Effector memory CD4-positive, alpha-beta T cell (primary cell): ENCODE measurements around the gene SUN2.

Experiments
- DNase-seq, 3 donors: peaks; one replicate each; pipeline ENCODE4 v3.0.0-alpha.2; 2020
- H3K27ac ChIP-seq: 2 replicates; pipeline ENCODE4 v1.7.0; 2013; ENCODE audit warnings: mild to moderate bottlenecking, low read length, moderate library complexity; ENCODE audit not compliant: insufficient read depth, poor library complexity, severe bottlenecking
- H3K27me3 ChIP-seq: replicated peaks from 2 replicates; pipeline ENCODE4 v1.7.0; 2013; ENCODE audit warnings: mild to moderate bottlenecking, low read length; ENCODE audit not compliant: insufficient read depth, control insufficient read depth, poor library complexity, severe bottlenecking
- H3K36me3 ChIP-seq: 2 replicates; pipeline ENCODE4 v1.7.0; 2013; ENCODE audit warnings: mild to moderate bottlenecking, low read length, moderate library complexity; ENCODE audit not compliant: control insufficient read depth, insufficient read depth
- H3K4me1 ChIP-seq: 2 replicates; pipeline ENCODE4 v1.7.0; 2013; ENCODE audit warnings: low read length, mild to moderate bottlenecking; ENCODE audit not compliant: control insufficient read depth, insufficient read depth, poor library complexity, severe bottlenecking
- H3K4me3 ChIP-seq: 2 replicates; pipeline ENCODE4 v1.7.0; 2013; ENCODE audit warnings: low read length, low read depth, mild to moderate bottlenecking; ENCODE audit not compliant: insufficient read depth, poor library complexity, severe bottlenecking
- H3K9me3 ChIP-seq: 2 replicates; pipeline ENCODE4 v1.7.0; 2013; ENCODE audit warnings: mild to moderate bottlenecking, low read length, moderate library complexity; ENCODE audit not compliant: control insufficient read depth

Gene SUN2

GRCh38 chr22:38718414-38718813, 37.4 kb downstream of the SUN2 start:
- Histone ChIP-seq H3K4me3 (no peak overlapping the region), H3K27ac (no peak overlapping the region), H3K36me3 (peaks cover 51% of the 10 kb centered on the region), H3K4me1 (no peaks in the 10 kb centered on the region), H3K9me3 (no peaks in the 10 kb centered on the region), H3K27me3 (no peaks in the 10 kb centered on the region)
- no peak for DNase-seq

DNA sequence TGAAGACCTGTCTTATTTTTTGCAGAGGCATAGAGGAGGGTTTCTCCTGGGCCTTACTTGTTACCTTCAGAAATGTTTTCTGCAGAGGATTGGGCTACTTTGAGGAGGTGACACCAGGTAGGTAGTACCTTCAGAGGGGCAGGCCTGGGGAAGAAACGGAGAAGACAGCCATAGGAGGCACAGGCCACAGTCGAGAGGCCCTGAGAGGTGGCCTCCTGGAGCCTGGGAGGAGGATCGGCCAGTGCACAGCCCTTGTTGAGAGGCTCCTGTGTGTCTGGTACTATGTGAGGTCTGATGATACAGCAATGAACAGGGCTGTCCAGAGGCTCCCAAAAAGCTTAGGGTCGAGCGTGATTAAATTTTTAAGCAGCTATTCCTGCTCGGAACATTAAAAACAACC, 38.6 kb downstream of the SUN2 start:
- Histone ChIP-seq H3K4me1 (no peaks in the 10 kb centered on the region), H3K9me3 (no peaks in the 10 kb centered on the region), H3K27ac (no peak overlapping the region), H3K27me3 (no peaks in the 10 kb centered on the region), H3K4me3 (no peak overlapping the region), H3K36me3 (peaks cover 39% of the 10 kb centered on the region)
- no peak for DNase-seq

DNA sequence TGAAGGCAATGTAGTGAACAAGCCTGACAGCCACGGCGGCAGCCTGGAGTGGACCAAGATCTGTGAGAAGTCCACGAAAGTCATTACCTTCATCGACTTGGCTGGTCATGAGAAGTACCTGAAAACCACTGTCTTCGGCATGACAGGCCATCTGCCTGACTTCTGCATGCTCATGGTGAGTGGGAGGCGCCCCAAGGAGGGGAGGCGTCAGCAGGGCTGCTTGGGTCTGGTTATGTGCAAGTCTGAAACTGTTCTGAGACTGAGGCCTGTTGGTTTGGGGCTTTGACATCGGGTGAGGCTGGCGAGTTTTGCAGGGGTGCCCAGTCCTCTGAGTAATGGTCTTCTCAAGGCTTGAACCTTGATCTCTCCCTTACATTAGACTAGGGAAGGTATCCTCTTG, 39.0 kb downstream of the SUN2 start:
- no peaks in the 10 kb centered on the region for H3K9me3 ChIP-seq
- H3K27me3 ChIP-seq: no peaks in the 10 kb centered on the region
- H3K4me3 ChIP-seq: no peak overlapping the region
- H3K27ac ChIP-seq: no peak overlapping the region
- DNase-seq: no peak
- H3K4me1 ChIP-seq: no peaks in the 10 kb centered on the region
- peaks cover 38% of the 10 kb centered on the region for H3K36me3 ChIP-seq

DNA sequence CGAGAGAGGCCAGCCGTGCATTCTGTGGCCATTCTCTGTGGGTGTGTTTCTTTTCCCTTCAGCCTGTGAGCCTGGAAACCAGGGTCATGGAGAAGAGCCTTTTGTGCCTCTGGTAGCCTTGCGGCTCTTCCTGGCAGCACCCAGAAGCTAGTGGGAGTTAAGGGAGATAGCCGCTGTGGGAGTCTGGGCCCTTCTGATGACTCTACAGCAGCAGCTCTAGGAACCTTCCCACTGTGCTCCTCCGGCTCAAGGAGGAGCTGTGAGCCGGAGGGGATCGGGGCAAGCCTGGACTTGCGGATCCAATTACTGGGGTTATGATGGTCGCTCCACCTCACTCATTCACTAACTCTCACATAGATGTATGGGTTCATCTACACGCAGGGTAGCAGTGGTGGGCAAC, 39.5 kb downstream of the SUN2 start:
- no peak overlapping the region for H3K4me3 ChIP-seq
- no peaks in the 10 kb centered on the region for H3K9me3 ChIP-seq
- no peaks in the 10 kb centered on the region for H3K27me3 ChIP-seq
- H3K4me1 ChIP-seq: no peaks in the 10 kb centered on the region
- no peak overlapping the region for H3K27ac ChIP-seq
- DNase-seq: no peak
- peaks cover 36% of the 10 kb centered on the region for H3K36me3 ChIP-seq

GRCh38 chr22:38715852-38716251, 39.9 kb downstream of the SUN2 start:
- H3K9me3 ChIP-seq: no peaks in the 10 kb centered on the region
- no peaks in the 10 kb centered on the region for H3K27me3 ChIP-seq
- no peaks in the 10 kb centered on the region for H3K4me1 ChIP-seq
- peaks cover 35% of the 10 kb centered on the region for H3K36me3 ChIP-seq
- no peak for DNase-seq
- no peak overlapping the region for H3K27ac ChIP-seq
- H3K4me3 ChIP-seq: no peak overlapping the region

- Histone ChIP-seq H3K36me3 (peaks cover 35% of the 10 kb centered on the region), H3K9me3 (no peaks in the 10 kb centered on the region)
Observed at GRCh38 chr22:38715176-38715764, 40.5 kb downstream of the SUN2 start.

DNA sequence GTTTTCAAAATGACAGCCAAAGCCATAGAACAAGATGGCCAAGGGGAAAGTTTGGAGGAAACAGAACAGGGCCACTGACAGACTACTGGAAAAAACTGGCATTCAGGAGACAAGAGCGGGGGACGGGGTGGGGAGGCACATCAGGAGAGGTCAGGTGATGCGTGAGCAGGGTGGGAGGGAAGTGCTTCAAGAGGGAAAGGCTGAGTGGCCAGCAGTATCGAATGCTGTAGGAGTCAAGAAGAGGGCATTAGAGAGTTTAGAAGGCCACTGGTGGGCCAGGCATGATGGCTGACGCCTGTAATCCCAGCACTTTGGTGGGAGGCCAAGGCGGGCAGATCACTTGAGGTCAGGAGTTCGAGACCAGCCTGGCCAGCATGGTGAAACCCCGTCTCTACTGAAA, 41.9 kb downstream of the SUN2 start:
- H3K27ac ChIP-seq: no peak overlapping the region
- no peak overlapping the region for H3K4me3 ChIP-seq
- peaks cover 35% of the 10 kb centered on the region for H3K36me3 ChIP-seq
- DNase-seq: no peak
- no peaks in the 10 kb centered on the region for H3K9me3 ChIP-seq
- no peaks in the 10 kb centered on the region for H3K4me1 ChIP-seq
- H3K27me3 ChIP-seq: no peaks in the 10 kb centered on the region

More at GRCh38 chr22:38715176-38715764, 40.5 kb downstream of the SUN2 start:
- Histone ChIP-seq H3K27me3 (no peaks in the 10 kb centered on the region), H3K4me3 (no peak overlapping the region), H3K27ac (no peak overlapping the region), H3K4me1 (no peaks in the 10 kb centered on the region)
- no peak for DNase-seq

- H3K9me3 ChIP-seq: no peaks in the 10 kb centered on the region
- no peaks in the 10 kb centered on the region for H3K27me3 ChIP-seq
- no peak overlapping the region for H3K4me3 ChIP-seq
- H3K4me1 ChIP-seq: peaks cover 6% of the 10 kb centered on the region
- H3K36me3 ChIP-seq: peaks cover 26% of the 10 kb centered on the region
- H3K27ac ChIP-seq: no peak overlapping the region
- no peak for DNase-seq
Observed at GRCh38 chr22:38712486-38713207, 43.2 kb downstream of the SUN2 start.

DNA sequence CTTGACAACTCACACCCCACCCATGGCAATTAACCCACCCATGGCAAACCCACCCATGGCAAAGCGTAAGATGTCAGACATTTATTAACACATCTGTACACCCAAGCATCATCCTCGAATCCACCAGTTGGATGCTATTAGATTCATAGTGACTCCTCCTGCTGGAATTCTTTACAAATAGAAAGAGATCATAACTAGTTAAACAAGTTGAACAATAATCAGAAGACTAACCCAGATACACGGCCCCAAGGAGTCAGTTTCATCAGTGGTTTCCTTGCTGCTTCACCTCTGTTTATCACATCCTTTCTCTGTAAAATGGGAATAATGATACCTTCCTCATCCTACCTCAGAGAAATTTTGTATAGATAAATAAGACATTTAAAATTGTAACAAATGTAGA, 44.9 kb downstream of the SUN2 start:
- Histone ChIP-seq H3K27me3 (no peaks in the 10 kb centered on the region), H3K4me1 (peaks cover 13% of the 10 kb centered on the region), H3K36me3 (peaks cover 8% of the 10 kb centered on the region), H3K9me3 (no peaks in the 10 kb centered on the region), H3K4me3 (no peak overlapping the region), H3K27ac (no peak overlapping the region)
- no peak for DNase-seq

DNA sequence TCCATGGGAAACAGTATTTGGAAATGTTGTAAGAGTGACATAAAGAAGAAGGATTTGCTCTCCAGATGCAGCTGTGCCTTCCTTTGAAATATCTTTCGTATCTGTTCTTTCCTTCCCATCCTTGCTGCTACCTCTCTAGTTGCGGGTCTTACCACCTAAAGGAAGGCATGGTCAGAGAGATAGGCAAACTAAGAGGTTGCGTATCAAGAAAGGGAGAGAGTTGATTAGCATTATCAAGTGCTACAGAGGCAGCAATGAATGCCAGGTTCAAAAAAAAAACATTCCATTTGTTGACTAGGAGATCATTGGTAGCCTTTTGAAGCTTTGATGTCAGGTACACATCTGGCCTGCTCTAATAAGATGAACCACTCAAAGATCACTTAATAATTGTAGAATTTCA, 45.4 kb downstream of the SUN2 start:
- H3K36me3 ChIP-seq: peaks cover 3% of the 10 kb centered on the region
- H3K9me3 ChIP-seq: no peaks in the 10 kb centered on the region
- DNase-seq: no peak
- no peak overlapping the region for H3K27ac ChIP-seq
- H3K4me3 ChIP-seq: no peak overlapping the region
- peaks cover 13% of the 10 kb centered on the region for H3K4me1 ChIP-seq
- no peaks in the 10 kb centered on the region for H3K27me3 ChIP-seq
